GM23338 (cell line): ENCODE measurements around the gene PTGDR2. TPM values are rescaled to one million over a fixed set of nuclear protein-coding genes. Genes with fewer than 3 reads are reported as not detected.

Experiments used
- ATAC-seq: fragments of 200-7000 bp; cut with Tn5 transposase; 3 replicates; pipeline ENCODE4 v1.9.1; 2020
- DNase-seq: peaks from one replicate; pipeline ENCODE4 v3.0.0-alpha.2; 2015; ENCODE audit warnings: low spot score
- H2AFZ ChIP-seq: fragments of 200-600 bp; sonication (generic); 2 replicates; pipeline ENCODE4 v1.8.0; 2016; ENCODE audit warnings: antibody characterized with exemption, mild to moderate bottlenecking, moderate library complexity
- H3F3A ChIP-seq: fragments of 200-600 bp; sonication (generic); replicated peaks from 2 replicates; pipeline ENCODE4 v1.8.0; 2017; ENCODE audit warnings: antibody characterized with exemption, mixed run types, low read depth
- H3K27ac ChIP-seq: fragments of 200-600 bp; sonication (generic); 2 replicates; pipeline ENCODE4 v1.6.1; 2016; ENCODE audit warnings: low read depth
- H3K27me3 ChIP-seq: fragments of 200-600 bp; sonication (generic); 2 replicates; pipeline ENCODE4 v1.8.0; 2016; ENCODE audit warnings: mild to moderate bottlenecking, mixed run types, moderate library complexity; ENCODE audit not compliant: insufficient read depth
- H3K36me3 ChIP-seq: fragments of 200-600 bp; sonication (generic); 2 replicates; pipeline ENCODE4 v1.8.0; 2016; ENCODE audit warnings: mild to moderate bottlenecking; ENCODE audit not compliant: insufficient read depth
- H3K4me1 ChIP-seq: fragments of 200-600 bp; sonication (generic); 2 replicates; pipeline ENCODE4 v1.8.0; 2016; ENCODE audit warnings: mild to moderate bottlenecking, moderate library complexity; ENCODE audit not compliant: insufficient read depth
- H3K4me2 ChIP-seq: fragments of 200-600 bp; sonication (generic); 2 replicates; pipeline ENCODE4 v1.7.1; 2017; ENCODE audit warnings: mixed run types
- H3K4me3 ChIP-seq: fragments of 200-600 bp; sonication (generic); 2 replicates; pipeline ENCODE4 v1.6.1; 2016; ENCODE audit warnings: mixed run types
- H3K79me2 ChIP-seq: fragments of 200-600 bp; sonication (generic); replicated peaks from 2 replicates; pipeline ENCODE4 v1.8.0; 2017; ENCODE audit warnings: mild to moderate bottlenecking; ENCODE audit not compliant: insufficient read depth
- H3K9me2 ChIP-seq: fragments of 200-600 bp; sonication (generic); 2 replicates; pipeline ENCODE4 v1.8.0; 2017; ENCODE audit not compliant: insufficient read depth
- H4K20me1 ChIP-seq: fragments of 200-600 bp; sonication (generic); replicated peaks from 2 replicates; pipeline ENCODE4 v1.8.0; 2017; ENCODE audit warnings: mild to moderate bottlenecking; ENCODE audit not compliant: insufficient read depth
- H3K27ac Mint-ChIP-seq: 2 replicates; pipeline ENCODE4 v1.8.0; 2020; ENCODE audit warnings: inconsistent platforms, mild to moderate bottlenecking, moderate library complexity, mixed read lengths
- H3K27me3 Mint-ChIP-seq: 3 replicates; pipeline ENCODE4 v1.8.0; 2022; ENCODE audit warnings: low read depth, mild to moderate bottlenecking, moderate library complexity, mixed read lengths, inconsistent platforms; ENCODE audit not compliant: insufficient read depth, poor library complexity
- H3K36me3 Mint-ChIP-seq: 3 replicates; pipeline ENCODE4 v1.8.0; 2021; ENCODE audit warnings: low read depth, mild to moderate bottlenecking, inconsistent platforms, moderate library complexity, mixed read lengths
- H3K4me1 Mint-ChIP-seq: 3 replicates; pipeline ENCODE4 v1.8.0; 2020; ENCODE audit warnings: mild to moderate bottlenecking, inconsistent platforms, mixed read lengths
- H3K4me3 Mint-ChIP-seq: 3 replicates; pipeline ENCODE4 v1.8.0; 2021; ENCODE audit warnings: moderate library complexity, mild to moderate bottlenecking, inconsistent platforms, mixed read lengths
- H3K9me3 Mint-ChIP-seq: 3 replicates; pipeline ENCODE4 v1.8.0; 2020; ENCODE audit warnings: moderate library complexity, mild to moderate bottlenecking, inconsistent platforms, mixed read lengths
- CTCF ChIP-seq, 2 experiments: fragments of 200-600 bp in 1 of 2; sonication (generic) in 1 of 2; conservative IDR thresholded peaks; 2 replicates each; pipeline versions ENCODE4 v1.5.1 to v1.6.1; 2016 to 2017; ENCODE audit warnings: antibody characterized with exemption in 2 of 2, low read depth in 2 of 2, mild to moderate bottlenecking in 2 of 2, moderate library complexity in 1 of 2
- EZH2 ChIP-seq: fragments of 200-600 bp; sonication (generic); IDR thresholded peaks from one replicate; pipeline ENCODE4 v1.8.0; 2017; ENCODE audit warnings: antibody characterized with exemption, mild to moderate bottlenecking, low read depth; ENCODE audit not compliant: unreplicated experiment
- EZH2phosphoT487 ChIP-seq: fragments of 200-600 bp; sonication (generic); IDR thresholded peaks from one replicate; pipeline ENCODE4 v1.8.1; 2018; ENCODE audit warnings: antibody characterized with exemption; ENCODE audit not compliant: unreplicated experiment
- STAT1 ChIP-seq: IDR thresholded peaks from one replicate; pipeline ENCODE4 v1.6.1; 2016; ENCODE audit warnings: antibody characterized with exemption; ENCODE audit not compliant: unreplicated experiment
- polyA plus RNA-seq: library from polyadenylated mRNA; unstranded; fragments of >200 nt; fragmentation: Nextera tagmentation; extraction: Ambion mirVana; gene quantifications from 2 replicates; pipeline ENCODE4 v1.2.1, GENCODE V29; 2016
- total RNA-seq: library from RNA; depleted of rRNA; stranded (reverse); fragments of >200 nt; shearing (Covaris generic); gene quantifications from 2 replicates; pipeline ENCODE4 v1.2.3, GENCODE V29; 2014
- TF ChIP-seq, protein P1 (sequence below): IDR thresholded peaks from one replicate; pipeline ENCODE4 v1.6.1; 2018; ENCODE audit warnings: antibody characterized with exemption; ENCODE audit not compliant: unreplicated experiment

The PTGDR2 gene
- total and polyA plus RNA-seq, 2 experiments from 2014 or later, result 0.24 to 0.73 TPM

- TF ChIP-seq, protein P1, sequence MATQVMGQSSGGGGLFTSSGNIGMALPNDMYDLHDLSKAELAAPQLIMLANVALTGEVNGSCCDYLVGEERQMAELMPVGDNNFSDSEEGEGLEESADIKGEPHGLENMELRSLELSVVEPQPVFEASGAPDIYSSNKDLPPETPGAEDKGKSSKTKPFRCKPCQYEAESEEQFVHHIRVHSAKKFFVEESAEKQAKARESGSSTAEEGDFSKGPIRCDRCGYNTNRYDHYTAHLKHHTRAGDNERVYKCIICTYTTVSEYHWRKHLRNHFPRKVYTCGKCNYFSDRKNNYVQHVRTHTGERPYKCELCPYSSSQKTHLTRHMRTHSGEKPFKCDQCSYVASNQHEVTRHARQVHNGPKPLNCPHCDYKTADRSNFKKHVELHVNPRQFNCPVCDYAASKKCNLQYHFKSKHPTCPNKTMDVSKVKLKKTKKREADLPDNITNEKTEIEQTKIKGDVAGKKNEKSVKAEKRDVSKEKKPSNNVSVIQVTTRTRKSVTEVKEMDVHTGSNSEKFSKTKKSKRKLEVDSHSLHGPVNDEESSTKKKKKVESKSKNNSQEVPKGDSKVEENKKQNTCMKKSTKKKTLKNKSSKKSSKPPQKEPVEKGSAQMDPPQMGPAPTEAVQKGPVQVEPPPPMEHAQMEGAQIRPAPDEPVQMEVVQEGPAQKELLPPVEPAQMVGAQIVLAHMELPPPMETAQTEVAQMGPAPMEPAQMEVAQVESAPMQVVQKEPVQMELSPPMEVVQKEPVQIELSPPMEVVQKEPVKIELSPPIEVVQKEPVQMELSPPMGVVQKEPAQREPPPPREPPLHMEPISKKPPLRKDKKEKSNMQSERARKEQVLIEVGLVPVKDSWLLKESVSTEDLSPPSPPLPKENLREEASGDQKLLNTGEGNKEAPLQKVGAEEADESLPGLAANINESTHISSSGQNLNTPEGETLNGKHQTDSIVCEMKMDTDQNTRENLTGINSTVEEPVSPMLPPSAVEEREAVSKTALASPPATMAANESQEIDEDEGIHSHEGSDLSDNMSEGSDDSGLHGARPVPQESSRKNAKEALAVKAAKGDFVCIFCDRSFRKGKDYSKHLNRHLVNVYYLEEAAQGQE, result no peak
- no peak for TF ChIP-seq CTCF (conservative IDR thresholded peaks at IDR 0.05; ENCODE audit: low read depth in 2 of 2)
These were observed 19.8 kb upstream of the PTGDR2 start (continued) for GRCh38 chr11:60875366-60876167.

DNA sequence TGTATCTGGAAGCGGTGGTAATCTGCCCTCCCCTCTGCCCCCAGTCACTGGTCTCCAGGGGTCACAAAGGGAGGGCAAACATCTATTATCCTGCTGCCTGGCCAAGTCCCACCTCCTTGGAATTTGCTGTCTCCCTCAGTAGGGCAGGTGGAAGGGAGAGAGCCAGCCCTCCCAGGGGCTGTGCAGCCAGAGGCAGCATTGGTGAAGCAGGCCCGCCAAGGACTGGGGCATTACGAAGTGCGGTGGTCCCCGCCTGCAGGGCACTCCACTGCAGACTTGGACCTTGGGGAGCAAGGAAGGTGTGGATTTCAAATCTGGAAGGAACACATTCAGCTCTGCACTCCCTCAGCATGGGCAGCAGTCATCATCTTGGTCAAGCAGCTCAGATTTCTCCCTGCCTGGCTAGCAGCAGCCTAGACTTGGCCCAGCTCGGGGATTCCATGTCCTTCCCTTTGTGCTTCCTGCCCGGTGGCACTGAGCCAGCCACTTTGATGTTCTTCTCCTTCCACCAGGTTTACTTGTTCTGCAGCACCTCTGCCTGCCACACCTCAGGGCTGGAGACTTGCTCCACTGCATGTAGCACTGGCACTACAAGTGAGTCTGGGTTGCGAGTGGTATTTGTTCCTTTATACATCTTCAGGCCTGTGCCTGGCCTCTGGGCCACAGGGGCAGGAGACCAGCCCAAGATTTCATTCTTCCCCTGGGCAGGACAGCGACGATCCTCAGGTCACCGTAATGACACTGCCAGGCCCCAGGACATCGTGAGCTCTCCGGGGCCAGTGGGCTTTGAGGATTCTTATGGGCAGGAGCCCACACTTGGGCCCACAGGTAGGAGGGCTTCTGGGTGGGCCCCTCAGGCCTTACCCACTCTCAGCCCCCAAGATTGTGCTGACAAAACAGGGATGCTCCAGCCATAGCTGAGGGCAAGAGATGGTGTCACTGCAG is 18.9 kb upstream of the PTGDR2 start:
- H3K9me3 Mint-ChIP-seq, result no peaks in the 10 kb centered on the region
- Histone ChIP-seq H3K4me2 (no peak overlapping the region), H3K27me3 (no peaks in the 10 kb centered on the region), H3K4me1 (no peaks in the 10 kb centered on the region), H3K36me3 (no peaks in the 10 kb centered on the region), H3K27ac (no peak overlapping the region), H3K4me3 (no peak overlapping the region), H2AFZ (no peak overlapping the region), H3F3A (no peaks in the 10 kb centered on the region), H3K9me2 (no peaks in the 10 kb centered on the region), H4K20me1 (no peaks in the 10 kb centered on the region; the same call in 1 of the 2 replicates), H3K79me2 (no peaks in the 10 kb centered on the region)
- H3K4me1 Mint-ChIP-seq, result peaks cover 6% of the 10 kb centered on the region; the same call in 2 of the 3 replicates
- ATAC-seq, result no peak
- H3K27me3 Mint-ChIP-seq, result no peaks in the 10 kb centered on the region
- H3K36me3 Mint-ChIP-seq, result no peaks in the 10 kb centered on the region; the same call in 2 of the 3 replicates
- DNase-seq, result no peak
- H3K4me3 Mint-ChIP-seq, result no peak overlapping the region; the same call in 2 of the 3 replicates
- H3K27ac Mint-ChIP-seq, result no peak overlapping the region
- TF ChIP-seq EZH2phosphoT487 (no peak), STAT1 (no peak), EZH2 (no peak)
- TF ChIP-seq, protein P1, result no peak
